HEK293 (cell line): ENCODE data around the gene GMDS.

ENCODE experiments used
- EGR2 ChIP-seq: fragments of 450-650 bp; formaldehyde crosslinking; IDR thresholded peaks from 2 replicates; pipeline ENCODE4 v1.5.1; 2016; ENCODE audit warnings: low read depth, missing biosample characterization, missing genetic modification characterization
- GLI2 ChIP-seq: fragments of 450-650 bp; formaldehyde crosslinking; IDR thresholded peaks from 2 replicates; pipeline ENCODE4; 2017; ENCODE audit warnings: missing biosample characterization, missing genetic modification characterization, low read depth, borderline replicate concordance
- KLF10 ChIP-seq: fragments of 450-650 bp; IDR thresholded peaks from 2 replicates; pipeline ENCODE4 v1.5.1; 2018; ENCODE audit warnings: missing biosample characterization, mild to moderate bottlenecking, missing genetic modification characterization
- MZF1 ChIP-seq: fragments of 450-650 bp; formaldehyde crosslinking; IDR thresholded peaks from 2 replicates; pipeline ENCODE4 v1.5.1; 2017; ENCODE audit warnings: missing biosample characterization, missing genetic modification characterization, borderline replicate concordance
- PATZ1 ChIP-seq: fragments of 450-650 bp; formaldehyde crosslinking; IDR thresholded peaks from 2 replicates; pipeline ENCODE4 v1.5.1; 2016; ENCODE audit warnings: missing biosample characterization, missing genetic modification characterization
- TCF7L2 ChIP-seq: IDR thresholded peaks from 2 replicates; pipeline ENCODE4 v1.6.1; 2011; ENCODE audit warnings: low read depth, mild to moderate bottlenecking, inconsistent platforms, low read length, moderate library complexity, borderline replicate concordance
- WT1 ChIP-seq: fragments of 450-650 bp; formaldehyde crosslinking; IDR thresholded peaks from 2 replicates; pipeline ENCODE4 v1.5.1; 2016; ENCODE audit warnings: missing biosample characterization, missing genetic modification characterization
- ZBTB20 ChIP-seq: fragments of 450-650 bp; formaldehyde crosslinking; IDR thresholded peaks from 2 replicates; pipeline ENCODE4 v1.5.1; 2016; ENCODE audit warnings: missing biosample characterization, missing genetic modification characterization
- ZBTB26 ChIP-seq: fragments of 450-650 bp; formaldehyde crosslinking; optimal IDR thresholded peaks from 2 replicates; pipeline ENCODE3; 2016; ENCODE audit warnings: missing biosample characterization, mild to moderate bottlenecking, missing genetic modification characterization
- ZFP37 ChIP-seq: fragments of 450-650 bp; formaldehyde crosslinking; IDR thresholded peaks from 2 replicates; pipeline ENCODE4 v1.5.1; 2016; ENCODE audit warnings: missing biosample characterization, missing genetic modification characterization
- ZNF121 ChIP-seq: fragments of 450-650 bp; formaldehyde crosslinking; IDR thresholded peaks from 2 replicates; pipeline ENCODE4 v1.5.1; 2016; ENCODE audit warnings: missing biosample characterization, missing genetic modification characterization
- ZNF132 ChIP-seq: fragments of 450-650 bp; formaldehyde crosslinking; IDR thresholded peaks from 2 replicates; pipeline ENCODE4 v1.5.1; 2017; ENCODE audit warnings: missing biosample characterization, missing genetic modification characterization, borderline replicate concordance
- ZNF140 ChIP-seq: fragments of 450-650 bp; formaldehyde crosslinking; IDR thresholded peaks from 2 replicates; pipeline ENCODE4 v1.5.1; 2016; ENCODE audit warnings: missing biosample characterization, missing genetic modification characterization
- ZNF211 ChIP-seq: fragments of 450-650 bp; formaldehyde crosslinking; IDR thresholded peaks from 2 replicates; pipeline ENCODE4 v1.5.1; 2016; ENCODE audit warnings: low read depth, missing biosample characterization, missing genetic modification characterization
- ZNF223 ChIP-seq: fragments of 450-650 bp; formaldehyde crosslinking; IDR thresholded peaks from 2 replicates; pipeline ENCODE4 v1.5.1; 2016; ENCODE audit warnings: missing biosample characterization, missing genetic modification characterization
- ZNF311 ChIP-seq: fragments of 450-650 bp; formaldehyde crosslinking; IDR thresholded peaks from 2 replicates; pipeline ENCODE4 v1.5.1; 2017; ENCODE audit warnings: missing biosample characterization, missing genetic modification characterization, borderline replicate concordance
- ZNF341 ChIP-seq: fragments of 450-650 bp; formaldehyde crosslinking; IDR thresholded peaks from 2 replicates; pipeline ENCODE4; 2016; ENCODE audit warnings: low read depth, missing biosample characterization, missing genetic modification characterization
- ZNF560 ChIP-seq: fragments of 450-650 bp; formaldehyde crosslinking; IDR thresholded peaks from 2 replicates; pipeline ENCODE4 v1.5.1; 2017; ENCODE audit warnings: missing biosample characterization, missing genetic modification characterization, borderline replicate concordance
- ZNF658 ChIP-seq: fragments of 450-650 bp; formaldehyde crosslinking; IDR thresholded peaks from 2 replicates; pipeline ENCODE4; 2016; ENCODE audit warnings: missing biosample characterization, missing genetic modification characterization
- ZNF692 ChIP-seq: fragments of 450-650 bp; formaldehyde crosslinking; IDR thresholded peaks from 2 replicates; pipeline ENCODE4 v1.5.1; 2016; ENCODE audit warnings: missing biosample characterization, missing genetic modification characterization
- ZNF792 ChIP-seq: fragments of 450-650 bp; formaldehyde crosslinking; IDR thresholded peaks from 2 replicates; pipeline ENCODE4 v1.5.1; 2016; ENCODE audit warnings: missing biosample characterization, missing genetic modification characterization
- ZNF843 ChIP-seq: fragments of 450-650 bp; formaldehyde crosslinking; IDR thresholded peaks from 2 replicates; pipeline ENCODE4 v1.5.1; 2016; ENCODE audit warnings: missing biosample characterization, missing genetic modification characterization
- TF ChIP-seq, protein P1 (sequence below): fragments of 450-650 bp; formaldehyde crosslinking; IDR thresholded peaks from 2 replicates; pipeline ENCODE4 v1.5.1; 2016; ENCODE audit warnings: missing biosample characterization, missing genetic modification characterization, low read depth
- TF ChIP-seq, protein P2 (sequence below): sonication (generic); formaldehyde crosslinking; IDR thresholded peaks from 2 replicates; pipeline ENCODE4 v1.8.1; 2022; ENCODE audit warnings: mild to moderate bottlenecking, moderate library complexity, missing genetic modification reagents
- TF ChIP-seq, protein P3 (sequence below): fragments of 450-650 bp; formaldehyde crosslinking; IDR thresholded peaks from 2 replicates; pipeline ENCODE4 v1.5.1; 2017; ENCODE audit warnings: missing biosample characterization, missing genetic modification characterization

GMDS gene

DNA sequence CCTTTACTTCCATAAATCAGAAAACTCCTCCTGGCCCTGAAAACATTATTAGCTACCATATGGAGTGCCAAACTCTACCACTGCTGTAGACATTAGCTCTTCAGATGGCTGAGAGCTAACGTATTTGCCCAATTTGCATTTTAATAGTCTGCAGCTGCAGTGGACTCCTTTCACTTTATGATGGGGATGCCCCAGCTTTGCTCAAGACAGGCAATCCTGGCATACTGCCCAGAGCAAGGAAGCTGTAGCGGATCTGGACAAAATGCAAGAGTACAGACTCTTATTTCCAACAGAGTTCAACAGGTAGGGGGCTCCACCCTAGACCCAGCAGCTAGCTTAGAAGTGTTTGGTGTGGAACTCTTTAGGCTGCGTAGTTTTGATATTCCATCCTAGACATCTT, 389.0 kb downstream of the GMDS start (continued):
- TF ChIP-seq ZNF560 (tag by site-specific recombination) (no peak), ZFP37 (tag by site-specific recombination) (no peak), ZNF223 (tag by site-specific recombination) (no peak), ZNF211 (tag by site-specific recombination) (no peak), ZBTB26 (no peak), WT1 (tag by site-specific recombination) (peak; percentile 92), ZNF658 (tag by site-specific recombination) (no peak), ZBTB20 (no peak), ZNF692 (peak; percentile 52; the same call in 1 of the 2 replicates), GLI2 (tag by site-specific recombination) (peak; percentile 45; the same call in 1 of the 2 replicates), MZF1 (tag by site-specific recombination) (peak; percentile 91; the same call in 1 of the 2 replicates), ZNF792 (tag by site-specific recombination) (no peak), ZNF132 (tag by site-specific recombination) (no peak), EGR2 (tag by site-specific recombination) (no peak), TCF7L2 (no peak), ZNF843 (tag by site-specific recombination) (peak; percentile 91), KLF10 (tag by site-specific recombination) (peak; percentile 79), ZNF341 (tag by site-specific recombination) (no peak), ZNF121 (tag by site-specific recombination) (no peak), PATZ1 (tag by site-specific recombination) (peak; percentile 53; the same call in 1 of the 2 replicates), ZNF140 (tag by site-specific recombination) (no peak), ZNF311 (tag by site-specific recombination) (no peak)
- TF ChIP-seq, protein P1, sequence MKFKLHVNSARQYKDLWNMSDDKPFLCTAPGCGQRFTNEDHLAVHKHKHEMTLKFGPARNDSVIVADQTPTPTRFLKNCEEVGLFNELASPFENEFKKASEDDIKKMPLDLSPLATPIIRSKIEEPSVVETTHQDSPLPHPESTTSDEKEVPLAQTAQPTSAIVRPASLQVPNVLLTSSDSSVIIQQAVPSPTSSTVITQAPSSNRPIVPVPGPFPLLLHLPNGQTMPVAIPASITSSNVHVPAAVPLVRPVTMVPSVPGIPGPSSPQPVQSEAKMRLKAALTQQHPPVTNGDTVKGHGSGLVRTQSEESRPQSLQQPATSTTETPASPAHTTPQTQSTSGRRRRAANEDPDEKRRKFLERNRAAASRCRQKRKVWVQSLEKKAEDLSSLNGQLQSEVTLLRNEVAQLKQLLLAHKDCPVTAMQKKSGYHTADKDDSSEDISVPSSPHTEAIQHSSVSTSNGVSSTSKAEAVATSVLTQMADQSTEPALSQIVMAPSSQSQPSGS (tag by site-specific recombination) = 0 out of 2 replicates have a peak, but pooled peaks have one; percentile 50
- TF ChIP-seq, protein P2, sequence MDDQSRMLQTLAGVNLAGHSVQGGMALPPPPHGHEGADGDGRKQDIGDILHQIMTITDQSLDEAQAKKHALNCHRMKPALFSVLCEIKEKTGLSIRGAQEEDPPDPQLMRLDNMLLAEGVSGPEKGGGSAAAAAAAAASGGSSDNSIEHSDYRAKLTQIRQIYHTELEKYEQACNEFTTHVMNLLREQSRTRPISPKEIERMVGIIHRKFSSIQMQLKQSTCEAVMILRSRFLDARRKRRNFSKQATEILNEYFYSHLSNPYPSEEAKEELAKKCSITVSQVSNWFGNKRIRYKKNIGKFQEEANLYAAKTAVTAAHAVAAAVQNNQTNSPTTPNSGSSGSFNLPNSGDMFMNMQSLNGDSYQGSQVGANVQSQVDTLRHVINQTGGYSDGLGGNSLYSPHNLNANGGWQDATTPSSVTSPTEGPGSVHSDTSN (CRISPR knock-in tag) = no peak
- TF ChIP-seq, protein P3, sequence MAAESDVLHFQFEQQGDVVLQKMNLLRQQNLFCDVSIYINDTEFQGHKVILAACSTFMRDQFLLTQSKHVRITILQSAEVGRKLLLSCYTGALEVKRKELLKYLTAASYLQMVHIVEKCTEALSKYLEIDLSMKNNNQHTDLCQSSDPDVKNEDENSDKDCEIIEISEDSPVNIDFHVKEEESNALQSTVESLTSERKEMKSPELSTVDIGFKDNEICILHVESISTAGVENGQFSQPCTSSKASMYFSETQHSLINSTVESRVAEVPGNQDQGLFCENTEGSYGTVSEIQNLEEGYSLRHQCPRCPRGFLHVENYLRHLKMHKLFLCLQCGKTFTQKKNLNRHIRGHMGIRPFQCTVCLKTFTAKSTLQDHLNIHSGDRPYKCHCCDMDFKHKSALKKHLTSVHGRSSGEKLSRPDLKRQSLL (tag by site-specific recombination) = no peak
